H4 (cell line): ENCODE data around the gene TEK. TPM values are rescaled to one million over a fixed set of nuclear protein-coding genes. Genes with fewer than 3 reads are reported as not detected.
A peak's percentile ranks its signal among the peaks of the same experiment; 100 is the strongest.

Experiments
- DNase-seq: peaks from one replicate; pipeline ENCODE4 v3.0.0-alpha.2; 2015; ENCODE audit warnings: low spot score
- total RNA-seq: library from RNA; depleted of rRNA; stranded (reverse); fragments of >200 nt; shearing (Covaris generic); gene quantifications from 2 replicates; pipeline ENCODE4 v1.2.3, GENCODE V29; 2014

TEK gene
- total RNA-seq, 1 experiment from 2014 or later = 0.35 TPM

GRCh38 chr9:27179245-27179865 lies 70.3 kb downstream of the TEK start:
- no peak for DNase-seq

GRCh38 chr9:27181381-27181780 lies 72.4 kb downstream of the TEK start:
- no peak for DNase-seq

GRCh38 chr9:27182421-27182820 lies 73.4 kb downstream of the TEK start:
- no peak for DNase-seq

GRCh38 chr9:27183131-27183530 lies 74.1 kb downstream of the TEK start:
- no peak for DNase-seq

GRCh38 chr9:27183701-27184100 lies 74.7 kb downstream of the TEK start:
- DNase-seq = no peak

GRCh38 chr9:27184556-27185351 lies 75.7 kb downstream of the TEK start:
- no peak for DNase-seq

GRCh38 chr9:27188426-27188825 lies 79.4 kb downstream of the TEK start:
- DNase-seq = no peak

- no peak for DNase-seq
Measured at GRCh38 chr9:27189426-27189825, 80.4 kb downstream of the TEK start.

- no peak for DNase-seq
Measured at GRCh38 chr9:27192291-27192960, 83.4 kb downstream of the TEK start.

GRCh38 chr9:27193886-27194285 lies 84.9 kb downstream of the TEK start:
- no peak for DNase-seq

GRCh38 chr9:27194401-27195091 lies 85.5 kb downstream of the TEK start:
- DNase-seq = peak; percentile 32

- DNase-seq = no peak
Measured at GRCh38 chr9:27195191-27195590, 86.2 kb downstream of the TEK start.

- DNase-seq = no peak
Measured at GRCh38 chr9:27196383-27196782, 87.4 kb downstream of the TEK start.

- no peak for DNase-seq
Measured at GRCh38 chr9:27198190-27198589, 89.2 kb downstream of the TEK start.

GRCh38 chr9:27202056-27202455 lies 93.0 kb downstream of the TEK start:
- no peak for DNase-seq

GRCh38 chr9:27203783-27204182 lies 94.8 kb downstream of the TEK start:
- no peak for DNase-seq

GRCh38 chr9:27204578-27204977 lies 95.6 kb downstream of the TEK start:
- DNase-seq = no peak

GRCh38 chr9:27205198-27205597 lies 96.2 kb downstream of the TEK start:
- no peak for DNase-seq

- no peak for DNase-seq
Measured at GRCh38 chr9:27206041-27206440, 97.0 kb downstream of the TEK start.

GRCh38 chr9:27209034-27209433 lies 100.0 kb downstream of the TEK start:
- no peak for DNase-seq

- DNase-seq = no peak
Measured at GRCh38 chr9:27210588-27210987, 101.6 kb downstream of the TEK start.

- no peak for DNase-seq
Measured at GRCh38 chr9:27212191-27212590, 103.2 kb downstream of the TEK start.
